Measurements from ENCODE around the gene YY1.

GRCh38 chr14:100225169-100225568 is 13.8 kb upstream of the YY1 start:
- TF ChIP-seq CTCF (IDR thresholded peaks at IDR 0.05 in 8 of 11, conservative IDR thresholded peaks at IDR 0.05 in 3 of 11): no peak
- TF ChIP-seq POLR2A (IDR thresholded peaks at IDR 0.05): no peak
- no peak for TF ChIP-seq POLR2AphosphoS5 (IDR thresholded peaks at IDR 0.05)
